GM15510 (cell line): ENCODE results near the gene MAML3.

ENCODE experiments used
- POLR2A ChIP-seq: IDR thresholded peaks from 3 replicates; pipeline ENCODE4 v1.6.1; 2011; ENCODE audit warnings: borderline replicate concordance; ENCODE audit not compliant: insufficient read length; ENCODE audit errors: extremely low read depth

The MAML3 gene

GRCh38 chr4:139924782-139925181, 229.2 kb downstream of the MAML3 start:
- TF ChIP-seq POLR2A = no peak

DNA sequence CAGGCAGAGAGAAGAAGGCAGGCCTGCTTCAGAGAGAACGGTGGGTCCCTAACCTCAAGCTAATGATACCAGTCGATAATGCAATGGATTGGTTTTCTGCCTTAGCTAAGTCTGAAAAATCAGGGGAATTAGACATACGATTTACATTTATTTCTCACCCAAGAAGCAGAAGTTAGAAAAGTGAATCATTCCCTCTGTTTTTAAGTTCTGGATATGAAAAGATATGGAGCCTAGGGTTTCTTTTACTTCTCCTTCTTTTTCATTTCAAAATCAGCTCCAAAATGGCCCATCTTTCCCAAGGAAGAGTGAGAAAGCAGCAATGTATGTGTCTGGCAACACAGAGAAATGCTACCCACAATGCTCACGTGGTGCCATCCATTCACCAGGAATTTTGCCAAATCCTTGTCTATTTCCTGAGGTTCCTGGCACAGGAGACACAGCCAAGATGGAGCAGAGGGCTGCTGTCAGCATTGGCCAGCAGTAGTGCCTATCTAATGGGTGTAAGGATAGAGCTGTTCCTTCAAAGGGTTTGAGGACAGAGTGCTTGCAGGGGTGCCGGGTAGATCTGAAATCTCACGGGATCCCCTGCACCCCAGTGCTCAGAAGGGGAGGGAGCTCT, 231.5 kb downstream of the MAML3 start:
- no peak for TF ChIP-seq POLR2A

GRCh38 chr4:139921429-139922184, 232.4 kb downstream of the MAML3 start:
- TF ChIP-seq POLR2A = no peak

GRCh38 chr4:139920486-139921002, 233.4 kb downstream of the MAML3 start:
- TF ChIP-seq POLR2A = no peak

GRCh38 chr4:139919521-139919920, 234.5 kb downstream of the MAML3 start:
- no peak for TF ChIP-seq POLR2A

DNA sequence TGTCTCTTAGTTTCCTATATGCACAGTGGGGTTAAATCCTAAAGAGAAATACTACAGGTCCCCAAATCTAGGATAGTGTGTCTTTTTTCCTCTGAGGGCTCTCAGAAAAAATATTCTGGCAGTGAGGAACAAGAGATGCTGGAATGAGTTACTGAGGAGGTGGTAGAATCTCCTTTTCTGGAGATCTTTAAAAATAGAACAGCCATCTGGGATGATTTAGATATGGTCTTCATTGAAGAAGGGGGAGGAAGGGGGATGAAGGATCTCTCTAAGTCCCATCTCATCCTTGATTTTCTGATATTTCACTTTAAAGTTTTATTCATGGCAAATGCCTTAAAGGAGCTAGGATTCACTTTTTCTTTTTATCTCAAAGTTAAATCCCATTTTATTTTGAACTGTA, 235.0 kb downstream of the MAML3 start:
- TF ChIP-seq POLR2A = no peak

GRCh38 chr4:139918591-139918990, 235.4 kb downstream of the MAML3 start:
- no peak for TF ChIP-seq POLR2A

DNA sequence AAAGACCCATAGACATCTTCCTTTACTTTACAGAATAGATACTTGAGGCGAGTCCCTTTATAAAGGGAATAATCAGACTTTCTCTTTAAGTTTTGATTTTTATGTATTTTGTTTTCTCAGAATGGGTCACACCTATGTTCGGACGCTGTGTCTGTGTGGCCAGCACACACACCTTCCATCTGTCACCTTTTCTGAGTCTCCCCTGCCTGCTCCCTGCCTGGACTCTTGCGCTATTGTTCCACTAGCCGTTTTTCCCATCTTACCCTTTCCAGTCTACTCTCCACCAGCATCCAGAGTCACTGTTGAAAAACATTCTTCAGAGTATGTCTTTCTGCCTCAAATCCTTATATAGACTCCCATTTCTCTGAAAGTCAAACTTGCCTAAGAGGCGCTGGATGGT, 236.1 kb downstream of the MAML3 start:
- no peak for TF ChIP-seq POLR2A

DNA sequence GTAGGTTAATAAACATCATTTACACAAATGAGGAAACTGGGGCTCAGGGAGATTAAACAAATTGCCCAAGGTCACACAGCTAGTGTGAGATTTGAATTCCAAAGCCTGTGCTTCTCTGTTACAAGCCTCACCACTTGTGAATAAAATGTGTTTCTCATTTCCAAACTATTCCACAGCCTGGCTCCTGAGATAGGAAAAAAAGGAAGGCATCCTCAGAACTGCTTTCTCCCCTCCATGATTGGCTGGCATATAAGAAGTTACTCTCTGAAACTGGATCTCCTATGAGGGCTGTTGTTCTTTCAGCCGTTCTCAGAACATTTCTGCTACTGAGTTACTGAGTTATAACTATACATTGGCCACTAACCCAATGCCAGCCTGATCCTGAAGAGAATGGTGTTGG, 237.9 kb downstream of the MAML3 start:
- no peak for TF ChIP-seq POLR2A

DNA sequence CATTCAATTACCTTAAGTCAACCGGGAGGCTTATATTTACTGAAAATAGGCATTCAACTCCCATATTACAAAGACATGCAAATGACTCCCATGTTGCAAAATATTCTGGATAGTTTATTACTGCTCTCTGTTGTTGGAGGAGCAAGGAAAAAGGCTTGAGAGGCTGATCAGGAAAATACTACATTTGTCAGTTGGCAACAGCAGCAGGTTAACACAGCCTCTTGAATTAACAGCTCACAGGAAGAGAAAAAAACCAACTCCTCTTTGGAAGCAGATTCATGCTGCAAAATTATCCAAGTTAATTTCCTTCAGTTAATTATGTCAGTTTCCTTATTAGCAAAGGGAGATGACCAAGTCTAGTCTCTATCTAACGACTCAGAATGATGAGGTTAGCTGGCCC, 238.9 kb downstream of the MAML3 start:
- no peak for TF ChIP-seq POLR2A

- no peak for TF ChIP-seq POLR2A
Measured at GRCh38 chr4:139913995-139914598, 239.9 kb downstream of the MAML3 start.

DNA sequence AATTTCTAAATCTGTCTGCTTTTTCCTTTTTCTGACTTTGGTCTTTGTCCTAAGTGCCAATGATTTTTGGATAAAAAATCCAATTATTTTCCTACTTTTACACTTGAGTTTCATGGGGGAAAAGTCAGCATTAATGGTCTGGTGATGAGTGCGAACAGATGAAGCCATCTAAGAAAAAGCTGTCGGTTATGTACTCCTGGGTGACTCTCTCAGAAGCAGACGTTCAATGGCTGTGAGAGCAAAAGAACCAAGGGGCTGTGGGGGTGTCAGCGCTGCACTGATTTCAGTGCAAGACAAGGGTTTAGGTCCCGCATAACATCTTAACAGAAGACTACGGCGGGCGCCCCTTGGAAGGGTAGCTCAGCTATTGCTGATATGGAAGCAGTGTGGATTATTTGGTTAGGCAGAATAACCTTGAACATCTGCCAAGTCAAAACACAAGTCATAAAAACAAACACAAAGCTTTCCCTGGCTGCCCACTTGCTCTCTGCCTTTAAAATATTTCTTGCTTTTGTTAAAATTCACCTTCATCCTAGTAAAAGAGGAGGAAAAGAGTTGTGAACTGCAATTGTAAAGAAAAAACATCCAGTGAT, 240.5 kb downstream of the MAML3 start:
- no peak for TF ChIP-seq POLR2A

DNA sequence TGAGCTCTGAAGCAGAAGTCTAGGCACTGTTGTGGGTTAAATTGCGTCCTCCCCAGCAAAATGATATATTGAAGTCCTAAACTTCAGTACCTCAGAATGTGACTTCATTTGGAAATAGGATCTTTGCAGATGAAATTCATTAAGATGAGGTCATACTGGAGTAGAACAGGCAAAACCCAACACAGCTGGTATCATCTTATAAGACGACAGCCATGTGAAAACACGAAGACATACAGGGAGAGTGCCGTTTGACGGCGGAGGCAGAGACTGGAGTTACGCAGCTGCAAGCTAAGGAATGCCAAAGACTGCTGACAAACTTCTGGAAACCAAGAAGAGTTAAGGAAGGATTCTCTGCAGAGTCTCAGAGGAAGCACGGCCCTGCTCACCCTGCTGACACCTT, 241.5 kb downstream of the MAML3 start:
- TF ChIP-seq POLR2A = no peak

GRCh38 chr4:139910106-139910505, 243.9 kb downstream of the MAML3 start:
- no peak for TF ChIP-seq POLR2A

GRCh38 chr4:139908636-139909437, 245.1 kb downstream of the MAML3 start:
- no peak for TF ChIP-seq POLR2A

DNA sequence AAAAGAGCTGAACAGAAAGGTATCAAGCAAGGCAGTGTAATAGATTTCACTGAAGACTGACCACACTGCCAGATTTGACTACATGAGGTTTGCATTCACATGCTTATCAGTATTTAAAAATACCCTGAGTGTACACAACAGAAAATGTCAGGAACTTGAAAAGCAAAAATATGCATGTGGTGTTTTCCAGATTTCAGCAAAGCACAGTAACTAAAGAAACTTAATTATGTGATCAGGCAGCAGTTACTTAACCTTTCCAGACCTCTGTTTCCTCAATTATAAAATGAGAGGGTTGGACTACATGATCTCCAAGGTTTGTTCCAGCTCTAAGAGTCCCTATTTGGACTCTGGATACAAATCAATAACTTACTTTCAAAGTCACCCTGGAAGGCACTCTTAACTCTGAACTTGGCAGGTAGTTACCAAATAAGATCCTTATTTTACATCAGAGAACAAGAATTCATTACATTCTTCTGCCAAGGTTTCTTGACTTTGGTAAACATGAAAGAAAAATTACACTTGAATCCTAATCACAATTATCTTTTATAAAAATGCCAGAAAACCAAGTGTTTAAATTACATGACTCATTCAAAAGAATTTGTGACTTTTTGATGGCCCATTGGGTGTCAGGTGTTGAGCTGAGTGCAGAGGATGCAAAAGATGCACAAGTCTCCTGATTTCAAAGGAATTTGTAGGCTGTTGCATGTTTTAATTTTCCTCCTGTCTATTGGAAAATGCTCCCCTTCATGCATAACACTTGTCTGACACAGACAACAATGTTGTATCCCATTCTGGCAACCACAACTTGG, 246.8 kb downstream of the MAML3 start:
- no peak for TF ChIP-seq POLR2A
